ENCODE measurements around the gene DNLZ. TPM values are rescaled to one million over a fixed set of nuclear protein-coding genes. Genes with fewer than 3 reads are reported as not detected.

DNLZ gene
- polyA plus RNA-seq, 3 donors from 2014 or later: 58.4 to 77.4 (median 61.8) TPM

DNA sequence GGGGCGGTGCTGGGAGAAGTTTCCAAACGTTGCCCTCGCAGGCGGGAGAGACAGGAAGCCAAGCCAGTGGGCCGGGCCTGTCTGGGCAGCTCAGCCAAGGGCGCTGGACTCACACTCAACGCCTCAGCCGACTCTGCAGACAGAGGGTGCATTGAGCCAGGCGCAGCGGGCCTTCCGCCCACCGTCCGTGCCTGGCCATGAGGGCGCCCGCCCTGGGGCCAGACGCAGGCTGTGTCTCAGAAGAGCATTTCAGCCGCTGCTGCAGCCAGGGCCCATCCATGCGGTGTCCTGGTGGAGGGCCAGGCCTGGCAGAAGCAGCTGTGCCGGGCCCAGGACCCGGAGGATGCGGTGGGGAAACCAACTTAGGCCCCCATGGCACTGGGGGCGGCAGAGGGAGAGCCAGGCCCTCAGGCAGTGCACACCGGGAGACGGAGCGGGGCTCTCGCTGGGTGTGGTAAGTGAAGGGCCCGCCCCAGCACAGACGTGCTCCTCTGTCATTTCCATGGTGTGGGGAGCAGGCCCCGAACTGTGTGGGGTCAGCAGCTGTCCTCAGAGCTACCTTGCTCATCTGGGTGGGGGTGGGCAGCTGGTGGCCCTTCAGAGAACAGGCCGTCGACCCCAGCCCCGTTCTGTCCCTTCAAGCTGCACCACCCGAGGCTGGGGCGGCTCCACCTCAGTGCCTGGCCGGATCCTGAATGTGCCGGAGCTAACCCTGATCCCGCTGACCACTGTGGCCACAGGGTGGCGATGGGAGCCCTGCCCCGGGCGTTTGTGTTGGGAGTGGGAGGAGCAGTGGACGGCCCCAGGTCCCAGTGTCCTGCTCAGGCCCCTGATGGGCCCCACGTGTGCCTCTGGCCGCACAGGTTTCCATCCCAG is 18.0 kb downstream of the DNLZ start:
- Mint-ChIP-seq H3K27me3 (ENCODE audit: low read depth in 3 of 3) (peaks cover 0 to 2% (median 1%) of the 10 kb centered on the region in 3 donors), H3K4me1 (peaks cover 0 to 4% of the 10 kb centered on the region in 2 donors), H3K9me3 (no peaks in the 10 kb centered on the region), H3K36me3 (no peaks in the 10 kb centered on the region), H3K4me3 (no peak overlapping the region), H3K27ac (no peak overlapping the region)
- DNase-seq: no peak

DNA sequence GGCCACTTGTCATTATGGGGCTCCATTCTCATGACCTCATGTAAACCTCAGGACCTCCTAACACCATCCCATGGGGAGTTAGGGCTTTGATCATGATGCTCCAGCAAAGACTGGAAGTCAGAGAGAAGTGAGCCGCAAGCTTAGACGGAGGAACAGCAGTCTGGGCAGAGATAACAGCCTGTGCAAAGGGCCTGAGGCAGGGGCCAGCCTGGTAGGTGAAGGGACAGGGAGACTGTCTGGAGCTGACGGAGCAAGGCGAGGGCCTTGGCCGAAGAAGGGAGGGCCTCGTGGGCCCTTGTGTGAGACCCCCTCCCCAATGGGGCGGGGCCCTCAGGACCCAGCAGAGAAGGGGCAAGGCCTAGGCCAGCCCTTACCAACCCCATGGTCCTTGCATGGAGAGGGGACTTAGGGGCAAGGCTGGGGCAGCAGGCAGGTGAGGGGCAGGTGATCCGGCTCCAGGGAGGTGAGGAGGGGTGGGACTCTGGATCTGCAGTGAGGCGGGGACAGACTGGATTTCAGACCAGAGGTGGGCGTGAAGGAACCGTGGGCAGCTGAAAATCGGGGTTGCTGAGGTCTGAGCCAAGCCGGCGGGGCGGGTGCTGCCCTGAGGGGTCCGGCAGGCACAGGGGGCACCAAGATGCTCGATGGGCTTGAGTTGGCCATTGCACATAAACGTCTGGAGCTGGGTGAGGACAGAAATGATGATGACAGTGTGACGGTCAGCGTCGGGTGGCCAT is 18.8 kb downstream of the DNLZ start:
- H3K4me3 Mint-ChIP-seq: no peak overlapping the region

DNA sequence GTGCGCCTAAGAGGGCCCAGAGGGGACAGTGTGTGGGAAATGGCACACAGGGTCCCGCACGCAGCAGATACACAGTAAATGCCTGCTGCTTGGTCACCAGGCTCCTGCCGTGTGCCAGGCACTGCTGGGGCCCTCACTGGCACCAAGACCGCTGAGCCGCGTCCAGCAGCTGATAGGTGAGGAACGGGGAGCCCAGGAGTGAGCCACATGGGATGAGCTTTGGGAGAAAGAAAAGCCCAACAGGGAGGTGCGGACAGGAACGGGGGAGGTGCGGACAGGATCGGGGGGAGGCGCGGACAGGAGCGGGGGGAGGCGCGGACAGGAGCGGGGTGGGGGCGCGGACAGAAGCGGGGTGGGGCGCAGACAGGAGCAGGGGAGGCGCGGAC is 19.7 kb downstream of the DNLZ start:
- H3K27me3 Mint-ChIP-seq (ENCODE audit: low read depth in 3 of 3): peaks cover 0 to 1% (median 0%) of the 10 kb centered on the region in 3 donors
- H3K9me3 Mint-ChIP-seq: no peaks in the 10 kb centered on the region
- no peak overlapping the region for H3K4me3 Mint-ChIP-seq
- no peak for DNase-seq
- no peaks in the 10 kb centered on the region for H3K36me3 Mint-ChIP-seq
- H3K4me1 Mint-ChIP-seq: peaks cover 0 to 4% of the 10 kb centered on the region in 2 donors
- no peak overlapping the region for H3K27ac Mint-ChIP-seq

More for the DNA sequence above, 18.8 kb downstream of the DNLZ start:
- peaks cover 0 to 1% (median 0%) of the 10 kb centered on the region in 3 donors for H3K27me3 Mint-ChIP-seq (ENCODE audit: low read depth in 3 of 3)
- peaks cover 0 to 4% of the 10 kb centered on the region in 2 donors for H3K4me1 Mint-ChIP-seq
- H3K27ac Mint-ChIP-seq: no peak overlapping the region
- DNase-seq: no peak
- H3K36me3 Mint-ChIP-seq: no peaks in the 10 kb centered on the region
- H3K9me3 Mint-ChIP-seq: no peaks in the 10 kb centered on the region

GRCh38 chr9:136343121-136343883 is 20.2 kb downstream of the DNLZ start:
- no peak overlapping the region for H3K27ac Mint-ChIP-seq
- peaks cover 0 to 4% of the 10 kb centered on the region in 2 donors for H3K4me1 Mint-ChIP-seq
- peaks cover 0 to 1% (median 0%) of the 10 kb centered on the region in 3 donors for H3K27me3 Mint-ChIP-seq (ENCODE audit: low read depth in 3 of 3)
- no peak for DNase-seq
- no peaks in the 10 kb centered on the region for H3K36me3 Mint-ChIP-seq
- H3K9me3 Mint-ChIP-seq: no peaks in the 10 kb centered on the region
- no peak overlapping the region for H3K4me3 Mint-ChIP-seq

DNA sequence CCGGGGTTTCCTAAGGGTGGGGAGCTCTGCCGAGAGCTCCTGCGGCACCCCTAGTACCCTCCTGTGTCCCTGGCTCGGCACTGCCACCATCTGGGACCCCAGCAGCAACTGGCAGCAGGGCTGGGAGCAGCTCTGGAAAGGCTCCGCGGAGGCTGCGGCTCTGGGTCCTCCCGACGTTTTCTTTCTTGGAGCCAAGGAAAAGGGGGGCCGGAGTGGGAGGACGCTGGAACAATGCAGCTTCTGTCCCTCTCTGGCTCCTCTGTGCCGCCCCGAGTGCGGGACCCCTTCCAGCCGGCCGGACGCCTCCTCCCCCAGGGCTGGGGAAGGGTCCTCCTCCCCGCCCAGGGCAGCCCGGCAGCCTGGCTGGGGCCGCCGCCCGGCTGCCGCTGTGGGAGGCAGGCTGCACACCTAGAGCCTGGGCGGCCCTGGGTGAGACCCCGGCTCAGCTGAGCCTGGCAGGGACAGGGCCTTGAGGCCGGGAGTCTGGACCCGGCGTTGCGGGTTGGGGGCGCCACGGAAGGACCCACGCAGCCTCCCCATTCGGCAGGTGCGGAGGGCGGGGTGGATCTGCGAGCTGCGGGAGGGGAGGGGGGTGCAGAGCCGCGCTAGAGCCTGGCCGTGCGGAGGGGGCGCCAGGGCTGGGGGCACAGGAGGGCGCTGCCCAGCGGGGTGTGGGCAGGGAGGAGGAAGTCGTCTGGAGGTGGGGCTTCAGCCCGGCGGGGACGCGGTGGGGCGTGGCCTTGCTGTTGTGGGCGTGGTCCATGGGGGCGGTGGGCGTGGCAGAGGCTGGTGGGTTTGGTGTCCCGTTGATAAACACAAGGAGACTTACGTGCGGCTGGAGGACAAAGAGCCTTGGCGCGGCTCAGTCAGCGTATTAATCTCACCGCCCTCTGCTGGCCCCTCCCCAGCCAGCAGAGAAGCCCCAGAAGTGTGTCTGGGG is 21.1 kb downstream of the DNLZ start:
- Mint-ChIP-seq H3K9me3 (no peaks in the 10 kb centered on the region), H3K27ac (no peak overlapping the region), H3K4me3 (peak overlapping the region in 3 of 5 donors; percentile 23 to 59 (median 33)), H3K27me3 (ENCODE audit: low read depth in 3 of 3) (peaks cover 0 to 1% (median 0%) of the 10 kb centered on the region in 3 donors), H3K4me1 (peaks cover 0 to 4% of the 10 kb centered on the region in 2 donors), H3K36me3 (no peaks in the 10 kb centered on the region)
- peak; percentile 27 to 69 (median 61) for DNase-seq

DNA sequence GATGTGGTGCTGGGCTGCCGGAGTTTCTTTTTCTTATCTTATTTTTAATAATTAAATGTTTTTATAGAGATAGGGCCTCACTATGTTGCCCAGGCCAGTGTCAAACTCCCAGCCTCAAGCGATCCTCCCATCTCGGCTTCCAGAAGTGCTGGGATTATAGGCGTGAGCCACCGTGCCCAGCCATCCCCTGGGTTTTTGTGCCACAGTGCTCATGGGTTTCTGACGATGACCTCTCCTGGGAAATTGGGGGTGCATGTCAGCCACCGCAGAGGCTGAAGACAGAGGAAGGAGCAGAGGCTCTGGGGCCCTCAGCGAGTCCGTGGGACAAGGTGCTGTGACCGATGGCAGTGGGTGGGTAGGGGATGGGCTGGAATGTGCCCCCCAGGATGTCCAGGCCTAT is 21.8 kb downstream of the DNLZ start:
- Mint-ChIP-seq H3K9me3 (no peaks in the 10 kb centered on the region), H3K27me3 (ENCODE audit: low read depth in 3 of 3) (peaks cover 0 to 1% (median 0%) of the 10 kb centered on the region in 3 donors), H3K4me3 (no peak overlapping the region), H3K36me3 (no peaks in the 10 kb centered on the region), H3K27ac (no peak overlapping the region), H3K4me1 (peaks cover 0 to 4% of the 10 kb centered on the region in 2 donors)
- no peak for DNase-seq

DNA sequence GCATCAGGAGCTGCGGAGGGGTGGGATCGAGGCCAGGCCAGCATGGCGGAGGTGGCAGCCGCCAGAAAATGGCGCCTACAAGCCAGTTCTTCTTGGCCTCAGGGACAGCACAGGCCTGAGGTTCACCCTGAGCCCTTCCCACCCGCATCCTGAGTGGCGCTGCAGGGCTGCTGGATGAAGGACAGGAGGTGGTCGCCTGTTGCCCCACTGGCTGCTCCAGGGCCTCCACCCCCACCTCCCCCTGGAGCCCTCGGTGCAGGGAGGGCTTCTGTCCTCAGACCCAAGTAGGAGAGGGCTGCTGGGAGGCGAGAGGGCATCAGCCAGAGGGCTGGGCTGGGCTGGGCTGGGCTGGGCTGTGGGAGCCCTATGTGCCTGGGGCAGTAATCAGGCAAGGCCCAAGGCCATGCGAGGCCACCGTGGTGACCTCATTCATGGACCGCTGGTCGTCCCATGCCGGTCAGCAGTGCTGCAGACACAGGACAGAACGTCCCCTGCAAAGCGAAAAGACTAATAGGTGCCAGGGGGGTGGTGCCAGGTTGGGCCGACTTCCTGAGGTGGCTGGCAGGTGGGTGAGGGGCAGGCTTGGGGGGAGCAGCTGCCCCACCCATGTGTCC is 22.4 kb downstream of the DNLZ start:
- no peak overlapping the region for H3K27ac Mint-ChIP-seq
- H3K27me3 Mint-ChIP-seq (ENCODE audit: low read depth in 3 of 3): peaks cover 0 to 1% (median 0%) of the 10 kb centered on the region in 3 donors
- H3K36me3 Mint-ChIP-seq: no peaks in the 10 kb centered on the region

DNA sequence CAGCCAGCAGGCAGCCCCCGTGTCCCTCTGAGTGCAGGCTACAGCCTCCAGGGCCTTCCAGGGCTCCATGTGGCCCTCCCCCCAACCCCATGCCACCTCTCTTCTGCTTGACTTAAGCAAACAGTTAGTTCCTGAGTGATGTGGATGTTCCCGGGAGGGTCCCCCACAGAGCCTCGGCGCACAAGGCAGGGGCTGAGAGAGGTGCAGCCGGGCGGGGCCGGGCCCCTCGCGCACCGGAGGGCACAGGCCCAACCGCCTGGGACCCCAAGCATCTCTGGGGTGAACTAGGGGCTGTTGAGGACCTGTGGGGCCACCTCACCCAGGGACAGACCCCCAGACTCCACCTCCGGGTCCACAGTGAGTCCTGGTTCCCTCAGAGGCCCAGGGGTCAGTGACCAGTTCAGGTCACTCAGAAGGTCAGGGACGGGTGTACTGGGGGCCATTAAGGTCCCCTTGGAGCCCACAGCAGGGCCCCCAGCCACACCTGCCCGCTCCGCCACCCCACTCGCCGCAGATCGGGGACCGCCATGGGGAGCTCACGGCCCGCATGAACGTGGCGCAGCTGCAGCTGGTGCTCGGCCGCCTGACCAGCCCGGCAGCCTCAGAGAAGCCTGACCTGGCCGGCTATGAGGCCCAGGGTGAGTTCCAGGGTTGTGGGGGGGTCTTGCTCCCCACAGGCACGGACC is 23.0 kb downstream of the DNLZ start:
- no peaks in the 10 kb centered on the region for H3K9me3 Mint-ChIP-seq
- DNase-seq: no peak
- peaks cover 0 to 1% (median 0%) of the 10 kb centered on the region in 3 donors for H3K27me3 Mint-ChIP-seq (ENCODE audit: low read depth in 3 of 3)
- H3K4me1 Mint-ChIP-seq: peaks cover 0 to 4% of the 10 kb centered on the region in 2 donors
- H3K27ac Mint-ChIP-seq: no peak overlapping the region
- H3K4me3 Mint-ChIP-seq: no peak overlapping the region
- no peaks in the 10 kb centered on the region for H3K36me3 Mint-ChIP-seq

More for the DNA sequence above, 22.4 kb downstream of the DNLZ start:
- H3K4me3 Mint-ChIP-seq: no peak overlapping the region
- DNase-seq: no peak
- no peaks in the 10 kb centered on the region for H3K9me3 Mint-ChIP-seq
- H3K4me1 Mint-ChIP-seq: peaks cover 0 to 4% of the 10 kb centered on the region in 2 donors

- no peak for DNase-seq
- Mint-ChIP-seq H3K4me3 (no peak overlapping the region), H3K27me3 (ENCODE audit: low read depth in 3 of 3) (peaks cover 0 to 1% (median 0%) of the 10 kb centered on the region in 3 donors), H3K4me1 (peaks cover 0 to 4% of the 10 kb centered on the region in 2 donors), H3K9me3 (no peaks in the 10 kb centered on the region), H3K27ac (no peak overlapping the region), H3K36me3 (no peaks in the 10 kb centered on the region)
These were observed 23.6 kb downstream of the DNLZ start for GRCh38 chr9:136339958-136340310.

DNA sequence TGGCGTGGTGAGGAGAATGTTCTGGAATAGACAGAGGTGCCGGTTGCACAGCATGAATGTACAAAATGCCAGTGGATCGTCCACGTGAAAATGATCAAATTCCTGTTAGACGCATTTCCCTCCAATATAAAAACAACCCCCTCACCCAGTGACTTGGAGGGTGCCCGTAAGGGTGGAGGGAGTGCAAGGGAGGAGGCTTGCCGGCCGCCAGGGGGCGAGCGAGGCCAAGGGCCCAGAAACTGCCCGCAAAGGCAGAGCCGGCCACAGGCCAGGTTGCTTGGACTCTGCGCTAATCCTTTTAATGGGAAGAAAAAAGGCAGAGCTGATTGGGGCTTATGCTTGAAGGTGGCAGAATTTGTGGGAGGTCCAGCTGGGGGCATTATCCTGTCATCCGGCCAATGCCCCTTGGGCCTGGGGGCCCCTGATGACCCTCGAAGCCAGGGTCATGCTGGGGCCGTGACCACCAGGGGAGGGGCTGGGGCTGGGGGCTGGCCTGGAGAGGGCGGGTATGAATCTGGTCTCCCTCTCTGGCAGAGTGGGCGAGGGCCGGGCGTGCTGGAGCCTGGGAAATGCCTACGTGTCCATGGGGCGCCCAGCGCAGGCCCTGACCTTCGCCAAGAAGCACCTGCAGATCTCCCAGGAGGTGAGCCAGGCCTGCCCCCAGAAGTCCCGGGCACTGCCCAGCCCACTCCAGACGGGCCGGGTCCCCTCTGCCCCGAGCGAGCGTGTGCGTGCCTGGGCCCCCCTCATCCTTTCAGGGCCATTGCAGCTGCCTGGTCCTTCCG is 24.2 kb downstream of the DNLZ start:
- peaks cover 0 to 4% of the 10 kb centered on the region in 2 donors for H3K4me1 Mint-ChIP-seq
- H3K4me3 Mint-ChIP-seq: no peak overlapping the region
- H3K27ac Mint-ChIP-seq: no peak overlapping the region
- H3K27me3 Mint-ChIP-seq (ENCODE audit: low read depth in 3 of 3): peaks cover 0 to 1% (median 0%) of the 10 kb centered on the region in 3 donors
- H3K9me3 Mint-ChIP-seq: no peaks in the 10 kb centered on the region
- peak; percentile 23 to 51 (median 46) for DNase-seq
- H3K36me3 Mint-ChIP-seq: no peaks in the 10 kb centered on the region

DNA sequence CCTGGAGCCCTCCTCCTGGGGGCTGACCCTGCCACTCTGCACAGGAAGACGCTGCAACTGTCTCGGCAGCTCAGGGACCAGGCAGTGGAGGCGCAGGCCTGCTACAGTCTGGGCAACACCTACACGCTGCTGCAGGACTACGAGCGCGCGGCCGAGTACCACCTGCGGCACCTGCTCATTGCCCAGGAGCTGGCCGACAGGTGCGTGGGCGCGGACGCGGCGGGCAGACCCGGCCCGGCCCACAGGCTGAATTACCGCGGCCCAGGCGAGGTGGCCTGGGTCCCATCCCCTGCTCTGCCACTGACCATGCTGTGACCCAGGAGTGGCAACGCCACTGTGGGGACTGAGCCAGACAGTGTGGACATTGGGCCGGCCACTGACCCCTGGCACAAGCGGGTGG is 25.0 kb downstream of the DNLZ start:
- no peak overlapping the region for H3K4me3 Mint-ChIP-seq
- peaks cover 0 to 4% of the 10 kb centered on the region in 2 donors for H3K4me1 Mint-ChIP-seq
- peaks cover 0 to 1% (median 0%) of the 10 kb centered on the region in 3 donors for H3K27me3 Mint-ChIP-seq (ENCODE audit: low read depth in 3 of 3)
- no peak overlapping the region for H3K27ac Mint-ChIP-seq
- no peaks in the 10 kb centered on the region for H3K9me3 Mint-ChIP-seq
- H3K36me3 Mint-ChIP-seq: no peaks in the 10 kb centered on the region
- DNase-seq: no peak
